ENCODE results near the gene SHISA5.

SHISA5 gene

DNA sequence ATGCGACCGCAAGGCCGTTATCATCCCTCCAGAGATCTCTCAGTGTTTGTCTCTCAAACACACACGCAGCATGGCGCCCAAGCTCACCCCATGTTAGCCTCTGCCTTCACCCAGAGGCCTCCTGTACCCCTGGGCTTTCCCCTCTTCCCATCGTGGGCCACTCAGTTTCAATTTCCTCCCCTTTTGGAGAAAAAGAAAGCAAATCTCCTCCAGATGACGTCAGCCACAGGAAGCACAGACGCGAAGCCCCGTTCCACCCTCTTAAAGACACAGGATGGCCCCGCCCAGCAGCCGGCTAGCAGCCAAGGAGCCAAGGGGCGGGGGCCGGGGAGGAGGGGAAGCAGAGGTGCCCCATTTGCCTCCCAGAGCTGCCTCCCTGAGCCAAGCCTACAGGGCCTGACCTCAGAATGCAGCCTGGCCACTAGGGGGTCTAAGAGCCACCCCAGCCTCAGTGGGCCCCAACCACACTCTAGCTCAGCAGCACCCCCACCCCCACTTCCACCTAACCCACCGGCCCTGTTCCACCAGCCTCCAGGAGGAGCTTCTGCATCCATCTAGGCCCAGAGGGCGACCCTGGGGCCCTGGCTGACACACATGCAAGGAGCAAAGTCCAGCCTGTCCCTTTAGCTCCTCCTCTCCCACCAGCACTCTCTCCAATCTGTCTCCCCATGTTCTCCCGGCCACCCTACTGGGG lies 30.9 kb downstream of the SHISA5 start:
- H3K4me3 ChIP-seq (ENCODE audit: low read depth, low read length), result peak overlapping the region; percentile 62
- peak overlapping the region; percentile 93 for H3K27ac ChIP-seq
- peaks cover 1% of the 10 kb centered on the region; the same call in 1 of the 2 replicates for H3K36me3 ChIP-seq
- H3K27me3 ChIP-seq (ENCODE audit: insufficient read depth, low read depth, severe bottlenecking), result no peaks in the 10 kb centered on the region
- DNase-seq, result peak; percentile 96
- peak; percentile 78 for TF ChIP-seq CTCF (IDR thresholded peaks at IDR 0.05; ENCODE audit: low read depth, low read length)
- no peaks in the 10 kb centered on the region for H3K9me3 ChIP-seq (ENCODE audit: severe bottlenecking)

- peaks cover 6% of the 10 kb centered on the region for H3K36me3 ChIP-seq
- H3K27ac ChIP-seq, result peak overlapping the region; percentile 93
- no peak for DNase-seq
- peak overlapping the region; percentile 62 for H3K4me3 ChIP-seq (ENCODE audit: low read depth, low read length)
- H3K9me3 ChIP-seq (ENCODE audit: severe bottlenecking), result no peaks in the 10 kb centered on the region
- no peak for TF ChIP-seq CTCF (IDR thresholded peaks at IDR 0.05; ENCODE audit: low read depth, low read length)
- no peaks in the 10 kb centered on the region for H3K27me3 ChIP-seq (ENCODE audit: insufficient read depth, low read depth, severe bottlenecking)
These were observed 31.4 kb downstream of the SHISA5 start for GRCh38 chr3:48472673-48472922.

DNA sequence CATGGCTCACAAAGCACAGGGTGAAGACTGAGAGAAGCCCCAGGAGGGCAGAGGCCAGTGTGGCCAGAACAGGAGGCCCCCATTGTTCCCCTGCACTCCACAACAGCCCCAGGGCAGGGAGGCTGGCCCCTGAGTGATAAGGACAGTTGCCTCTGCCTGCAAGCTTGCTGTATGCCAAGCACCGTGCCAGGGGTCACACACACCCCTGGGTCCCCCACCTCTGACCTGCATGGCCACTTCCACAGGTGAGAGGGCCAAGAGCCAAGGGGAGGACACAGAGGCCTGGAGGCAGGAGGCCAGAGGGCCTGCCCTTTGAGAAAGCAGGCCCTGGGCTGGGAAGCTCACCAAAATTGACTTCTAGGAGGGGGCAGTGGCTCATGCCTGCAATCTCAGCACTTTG lies 33.7 kb downstream of the SHISA5 start:
- TF ChIP-seq CTCF (IDR thresholded peaks at IDR 0.05; ENCODE audit: low read depth, low read length), result no peak
- peaks cover 20% of the 10 kb centered on the region for H3K36me3 ChIP-seq
- DNase-seq, result no peak
- H3K9me3 ChIP-seq (ENCODE audit: severe bottlenecking), result no peaks in the 10 kb centered on the region
- no peak overlapping the region for H3K4me3 ChIP-seq (ENCODE audit: low read depth, low read length)
- H3K27me3 ChIP-seq (ENCODE audit: insufficient read depth, low read depth, severe bottlenecking), result no peaks in the 10 kb centered on the region
- no peak overlapping the region for H3K27ac ChIP-seq

GRCh38 chr3:48469046-48469915 lies 34.7 kb downstream of the SHISA5 start:
- H3K27me3 ChIP-seq (ENCODE audit: insufficient read depth, low read depth, severe bottlenecking), result no peaks in the 10 kb centered on the region
- no peak for TF ChIP-seq CTCF (IDR thresholded peaks at IDR 0.05; ENCODE audit: low read depth, low read length)
- peaks cover 20% of the 10 kb centered on the region for H3K36me3 ChIP-seq
- H3K9me3 ChIP-seq (ENCODE audit: severe bottlenecking), result no peaks in the 10 kb centered on the region
- no peak for DNase-seq
- H3K27ac ChIP-seq, result no peak overlapping the region
- no peak overlapping the region for H3K4me3 ChIP-seq (ENCODE audit: low read depth, low read length)

- DNase-seq, result no peak
- H3K4me3 ChIP-seq (ENCODE audit: low read depth, low read length), result no peak overlapping the region
- no peak for TF ChIP-seq CTCF (IDR thresholded peaks at IDR 0.05; ENCODE audit: low read depth, low read length)
- no peak overlapping the region for H3K27ac ChIP-seq
- H3K27me3 ChIP-seq (ENCODE audit: insufficient read depth, low read depth, severe bottlenecking), result no peaks in the 10 kb centered on the region
- H3K9me3 ChIP-seq (ENCODE audit: severe bottlenecking), result no peaks in the 10 kb centered on the region
- H3K36me3 ChIP-seq, result peaks cover 20% of the 10 kb centered on the region
These were observed 35.6 kb downstream of the SHISA5 start for GRCh38 chr3:48468329-48468731.
